Endothelial cell of umbilical vein (primary cell): ENCODE measurements around the gene NEO1.

Experiments
- CTCF ChIP-seq, 2 donors: IDR thresholded peaks; 1 replicate in 1 of 2; 2 replicates in 1 of 2; pipeline ENCODE4 v1.5.1; 2011; ENCODE audit warnings: low read length in 2 of 2, mild to moderate bottlenecking in 2 of 2, moderate library complexity in 2 of 2, control low read depth in 1 of 2, inconsistent platforms in 1 of 2, low read depth in 1 of 2; ENCODE audit not compliant: insufficient read depth in 1 of 2; ENCODE audit errors: extremely low read depth in 1 of 2
- EZH2 ChIP-seq: IDR thresholded peaks from 2 replicates; pipeline ENCODE4 v1.6.1; 2012; ENCODE audit warnings: borderline replicate concordance, low read depth, mild to moderate bottlenecking, moderate library complexity, low read length, inconsistent platforms; ENCODE audit not compliant: severe bottlenecking
- MAX ChIP-seq: IDR thresholded peaks from 2 replicates; pipeline ENCODE4 v1.6.1; 2011; ENCODE audit not compliant: insufficient read depth, insufficient read length
- MYC ChIP-seq: IDR thresholded peaks from one replicate; pipeline ENCODE4 v1.6.1; 2011; ENCODE audit warnings: mild to moderate bottlenecking, low read depth, low read length
- POLR2A ChIP-seq: IDR thresholded peaks from 2 replicates; pipeline ENCODE4 v1.6.1; 2012; ENCODE audit warnings: low read depth, mild to moderate bottlenecking, control low read depth, low read length
- POLR2AphosphoS5 ChIP-seq: IDR thresholded peaks from 2 replicates; pipeline ENCODE4 v1.6.1; 2012; ENCODE audit warnings: low read depth, mild to moderate bottlenecking, control low read depth, low read length, moderate library complexity; ENCODE audit not compliant: insufficient read depth

- TF ChIP-seq MAX: no peak
- no peak for TF ChIP-seq CTCF (IDR thresholded peaks at IDR 0.05; ENCODE audit: extremely low read depth in 1 of 2, insufficient read depth in 1 of 2, low read depth in 1 of 2, low read length in 2 of 2)
- TF ChIP-seq MYC: no peak
- no peak for TF ChIP-seq POLR2A
- no peak for TF ChIP-seq POLR2AphosphoS5
- no peak for TF ChIP-seq EZH2
Observed at GRCh38 chr15:73035221-73035620, 17.0 kb upstream of the NEO1 start.
